H1 (cell line): Measurements from ENCODE around the gene USP9Y.

Experiments used
- CHD1 ChIP-seq: IDR thresholded peaks from 2 replicates; pipeline ENCODE4 v1.6.1; 2012; ENCODE audit warnings: low read depth, low read length, improper control_type of control experiment
- CTCF ChIP-seq, 3 experiments: IDR thresholded peaks; 1 replicate in 2 of 3; 2 replicates in 1 of 3; pipeline versions ENCODE4 v1.5.1 to v1.6.1; 2011; ENCODE audit warnings: low read length in 3 of 3, mild to moderate bottlenecking in 3 of 3, inconsistent platforms in 2 of 3, low read depth in 1 of 3, moderate library complexity in 1 of 3; ENCODE audit not compliant: insufficient read depth in 1 of 3; ENCODE audit errors: control extremely low read depth in 1 of 3
- EZH2 ChIP-seq: fragments of 200-600 bp; sonication (generic); IDR thresholded peaks from 2 replicates; pipeline ENCODE4 v1.7.1; 2012; ENCODE audit warnings: low read depth, mild to moderate bottlenecking, moderate library complexity, low read length, inconsistent platforms; ENCODE audit not compliant: severe bottlenecking
- JUND ChIP-seq: IDR thresholded peaks from 2 replicates; pipeline ENCODE4 v1.6.1; 2011; ENCODE audit warnings: mild to moderate bottlenecking, improper control_type of control experiment, low read length
- POLR2A ChIP-seq, 2 experiments: IDR thresholded peaks; 1 replicate in 1 of 2; 2 replicates in 1 of 2; pipeline ENCODE4 v1.6.1; 2011; ENCODE audit warnings: low read depth in 2 of 2, low read length in 2 of 2, mild to moderate bottlenecking in 2 of 2; ENCODE audit errors: control extremely low read depth in 1 of 2
- POLR2AphosphoS5 ChIP-seq: IDR thresholded peaks from 2 replicates; pipeline ENCODE4 v1.6.1; 2011; ENCODE audit warnings: low read depth, low read length
- SIN3A ChIP-seq, 2 experiments: IDR thresholded peaks in 1 of 2; conservative IDR thresholded peaks in 1 of 2; 2 replicates each; pipeline ENCODE4 v1.6.1; 2011 to 2012; ENCODE audit warnings: low read length in 2 of 2, improper control_type of control experiment in 1 of 2, low read depth in 1 of 2, mild to moderate bottlenecking in 1 of 2
- TCF12 ChIP-seq: IDR thresholded peaks from 2 replicates; pipeline ENCODE4 v1.6.1; 2011; ENCODE audit warnings: low read depth, mild to moderate bottlenecking, low read length
- TF ChIP-seq, protein P1 (sequence below): IDR thresholded peaks from 2 replicates; pipeline ENCODE4 v1.6.1; 2012; ENCODE audit warnings: inconsistent platforms

- TF ChIP-seq CTCF (IDR thresholded peaks at IDR 0.05; ENCODE audit: control extremely low read depth in 1 of 3, insufficient read depth in 1 of 3, low read depth in 1 of 3, low read length in 3 of 3) (no peak), POLR2A (IDR thresholded peaks at IDR 0.05; ENCODE audit: control extremely low read depth in 1 of 2, low read depth in 2 of 2, low read length in 2 of 2) (no peak), POLR2AphosphoS5 (no peak), JUND (no peak), SIN3A (conservative IDR thresholded peaks at IDR 0.05 in 1 of 2, IDR thresholded peaks at IDR 0.05 in 1 of 2; ENCODE audit: low read depth in 1 of 2, low read length in 2 of 2) (no peak), TCF12 (no peak), EZH2 (no peak), CHD1 (no peak)
- TF ChIP-seq, protein P1, sequence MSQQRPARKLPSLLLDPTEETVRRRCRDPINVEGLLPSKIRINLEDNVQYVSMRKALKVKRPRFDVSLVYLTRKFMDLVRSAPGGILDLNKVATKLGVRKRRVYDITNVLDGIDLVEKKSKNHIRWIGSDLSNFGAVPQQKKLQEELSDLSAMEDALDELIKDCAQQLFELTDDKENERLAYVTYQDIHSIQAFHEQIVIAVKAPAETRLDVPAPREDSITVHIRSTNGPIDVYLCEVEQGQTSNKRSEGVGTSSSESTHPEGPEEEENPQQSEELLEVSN: no peak
Measured at GRCh38 chrY:12734051-12734450, 33.0 kb downstream of the USP9Y start.
